ENCODE data around the gene CELF6.

Gene CELF6

GRCh38 chr15:72269739-72270138, 50.2 kb downstream of the CELF6 start:
- no peak overlapping the region for H3K27ac ChIP-seq (replicated peaks)
- TF ChIP-seq CTCF (IDR thresholded peaks at IDR 0.05; ENCODE audit: insufficient read depth, low read length) (no peak), SPI1 (IDR thresholded peaks at IDR 0.05; ENCODE audit: borderline replicate concordance, low read depth) (no peak), GABPA (IDR thresholded peaks at IDR 0.05; ENCODE audit: low read depth) (no peak), POLR2AphosphoS5 (IDR thresholded peaks at IDR 0.05; ENCODE audit: low read depth) (no peak), REST (IDR thresholded peaks at IDR 0.05; ENCODE audit: insufficient replicate concordance, low read depth) (no peak)
- no peak for DNase-seq (ENCODE audit: low read depth in 1 of 2, low spot score in 1 of 2)
- no peaks in the 10 kb centered on the region for H3K27me3 ChIP-seq (ENCODE audit: insufficient read depth, poor library complexity, severe bottlenecking)
- H3K4me3 ChIP-seq (replicated peaks; ENCODE audit: insufficient read depth, low read length): no peak overlapping the region

- Histone ChIP-seq H3K4me3 (replicated peaks; ENCODE audit: insufficient read depth, low read length) (no peak overlapping the region), H3K27me3 (ENCODE audit: insufficient read depth, poor library complexity, severe bottlenecking) (no peaks in the 10 kb centered on the region), H3K27ac (replicated peaks) (no peak overlapping the region)
- TF ChIP-seq SPI1 (IDR thresholded peaks at IDR 0.05; ENCODE audit: borderline replicate concordance, low read depth) (no peak), POLR2AphosphoS5 (IDR thresholded peaks at IDR 0.05; ENCODE audit: low read depth) (no peak), REST (IDR thresholded peaks at IDR 0.05; ENCODE audit: insufficient replicate concordance, low read depth) (no peak), GABPA (IDR thresholded peaks at IDR 0.05; ENCODE audit: low read depth) (no peak)
- no peak for DNase-seq (ENCODE audit: low read depth in 1 of 2, low spot score in 1 of 2)
Measured at GRCh38 chr15:72265031-72265430, 54.9 kb downstream of the CELF6 start.

GRCh38 chr15:72252663-72253299, 67.2 kb downstream of the CELF6 start:
- TF ChIP-seq REST (IDR thresholded peaks at IDR 0.05; ENCODE audit: insufficient replicate concordance, low read depth) (no peak), SPI1 (IDR thresholded peaks at IDR 0.05; ENCODE audit: borderline replicate concordance, low read depth) (no peak), POLR2AphosphoS5 (IDR thresholded peaks at IDR 0.05; ENCODE audit: low read depth) (no peak), GABPA (IDR thresholded peaks at IDR 0.05; ENCODE audit: low read depth) (no peak), CTCF (IDR thresholded peaks at IDR 0.05; ENCODE audit: insufficient read depth, low read length) (no peak)
- Histone ChIP-seq H3K27ac (replicated peaks) (no peak overlapping the region), H3K27me3 (ENCODE audit: insufficient read depth, poor library complexity, severe bottlenecking) (no peaks in the 10 kb centered on the region)

More at GRCh38 chr15:72252663-72253299, 67.2 kb downstream of the CELF6 start:
- no peak overlapping the region for H3K4me3 ChIP-seq (replicated peaks; ENCODE audit: insufficient read depth, low read length)
- no peak for DNase-seq (ENCODE audit: low read depth in 1 of 2, low spot score in 1 of 2)
